ENCODE data around the gene UAP1L1. TPM values are rescaled to one million over a fixed set of nuclear protein-coding genes. Genes with fewer than 3 reads are reported as not detected.

Gene UAP1L1
- total and polyA plus RNA-seq, 2 experiments from 2014 or later, result 2.5 to 8.1 TPM

DNA sequence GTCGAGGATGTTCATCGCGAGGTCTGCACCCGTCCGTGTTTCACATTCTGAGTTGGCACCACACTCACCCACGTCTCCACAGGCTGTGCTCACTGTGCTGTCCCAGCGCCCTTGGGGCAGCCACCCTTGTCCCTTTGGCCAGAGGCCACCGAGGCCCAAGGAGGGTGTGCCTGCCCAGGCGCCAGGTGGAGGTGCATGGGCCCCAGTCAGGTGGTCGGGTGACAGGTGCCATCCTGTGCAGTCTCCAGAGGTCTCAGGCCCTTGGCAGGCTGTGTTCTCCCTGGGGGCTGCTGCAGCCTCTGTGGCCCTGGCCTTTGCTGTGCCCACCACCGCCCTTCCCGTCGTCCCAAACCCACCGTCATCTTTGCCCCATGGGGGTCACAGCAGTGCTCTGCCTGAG is 21.9 kb downstream of the UAP1L1 start (continued):
- no peak for TF ChIP-seq POLR2AphosphoS5 (IDR thresholded peaks at IDR 0.05; ENCODE audit: low read depth)
- no peak for TF ChIP-seq STAT1 (IDR thresholded peaks at IDR 0.05; ENCODE audit: unreplicated experiment)
- TF ChIP-seq ZNF331 (CRISPR knock-in tag; IDR thresholded peaks at IDR 0.05; ENCODE audit: low read depth), result no peak

DNA sequence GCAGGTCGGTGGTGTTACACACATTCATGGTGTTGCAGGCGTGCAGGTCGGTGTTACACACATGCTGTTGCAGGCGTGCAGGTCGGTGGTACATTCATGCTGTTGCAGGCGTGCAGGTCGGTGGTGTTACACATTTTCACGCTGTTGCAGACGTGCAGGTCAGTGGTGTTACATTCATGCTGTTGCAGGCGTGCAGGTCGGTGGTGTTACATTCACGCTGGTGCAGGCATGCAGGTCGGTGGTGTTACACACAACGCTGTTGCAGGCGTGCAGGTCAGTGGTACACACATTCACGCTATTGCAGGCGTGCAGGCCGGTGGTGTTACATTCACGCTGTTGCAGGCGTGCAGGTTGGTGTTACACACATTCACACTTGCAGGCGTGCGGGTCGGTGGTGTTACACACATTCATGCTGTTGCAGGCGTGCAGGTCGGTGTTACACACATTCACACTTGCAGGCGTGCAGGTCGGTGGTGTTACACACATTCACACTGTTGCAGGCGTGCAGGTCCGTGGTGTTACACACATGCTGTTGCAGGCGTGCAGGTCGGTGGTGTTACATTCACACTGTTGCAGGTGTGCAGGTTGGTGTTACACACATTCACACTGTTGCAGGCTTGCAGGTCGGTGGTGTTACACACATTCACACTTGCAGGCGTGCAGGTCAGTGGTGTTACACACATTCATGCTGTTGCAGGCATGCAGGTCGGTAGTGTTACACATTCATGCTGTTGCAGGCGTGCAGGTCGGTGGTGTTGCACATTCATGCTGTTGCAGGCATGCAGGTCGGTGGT is 26.1 kb downstream of the UAP1L1 start:
- peaks cover 11% of the 10 kb centered on the region; the same call in 1 of the 2 replicates for H3F3A ChIP-seq (replicated peaks; ENCODE audit: low read depth)
- no peak overlapping the region for H3K27ac Mint-ChIP-seq
- DNase-seq (ENCODE audit: low spot score) (no peak), ATAC-seq (no peak)
- peaks cover 2% of the 10 kb centered on the region; the same call in 1 of the 3 replicates for H3K9me3 Mint-ChIP-seq
- H2AFZ ChIP-seq, result no peak overlapping the region
- H4K20me1 ChIP-seq (replicated peaks; ENCODE audit: insufficient read depth), result no peaks in the 10 kb centered on the region; the same call in 1 of the 2 replicates
- peaks cover 16% of the 10 kb centered on the region for H3K36me3 Mint-ChIP-seq (ENCODE audit: low read depth)
- H3K79me2 ChIP-seq (replicated peaks; ENCODE audit: insufficient read depth), result no peaks in the 10 kb centered on the region
- H3K4me2 ChIP-seq, result no peak overlapping the region
- TF ChIP-seq ZNF331 (CRISPR knock-in tag; IDR thresholded peaks at IDR 0.05; ENCODE audit: low read depth) (no peak), CREB1 (CRISPR knock-in tag; IDR thresholded peaks at IDR 0.05; ENCODE audit: low read depth) (no peak), STAT1 (IDR thresholded peaks at IDR 0.05; ENCODE audit: unreplicated experiment) (no peak), NANOG (IDR thresholded peaks at IDR 0.05; ENCODE audit: borderline replicate concordance) (no peak), ZNF114 (CRISPR knock-in tag; IDR thresholded peaks at IDR 0.05) (no peak)
- TF ChIP-seq, protein P1, sequence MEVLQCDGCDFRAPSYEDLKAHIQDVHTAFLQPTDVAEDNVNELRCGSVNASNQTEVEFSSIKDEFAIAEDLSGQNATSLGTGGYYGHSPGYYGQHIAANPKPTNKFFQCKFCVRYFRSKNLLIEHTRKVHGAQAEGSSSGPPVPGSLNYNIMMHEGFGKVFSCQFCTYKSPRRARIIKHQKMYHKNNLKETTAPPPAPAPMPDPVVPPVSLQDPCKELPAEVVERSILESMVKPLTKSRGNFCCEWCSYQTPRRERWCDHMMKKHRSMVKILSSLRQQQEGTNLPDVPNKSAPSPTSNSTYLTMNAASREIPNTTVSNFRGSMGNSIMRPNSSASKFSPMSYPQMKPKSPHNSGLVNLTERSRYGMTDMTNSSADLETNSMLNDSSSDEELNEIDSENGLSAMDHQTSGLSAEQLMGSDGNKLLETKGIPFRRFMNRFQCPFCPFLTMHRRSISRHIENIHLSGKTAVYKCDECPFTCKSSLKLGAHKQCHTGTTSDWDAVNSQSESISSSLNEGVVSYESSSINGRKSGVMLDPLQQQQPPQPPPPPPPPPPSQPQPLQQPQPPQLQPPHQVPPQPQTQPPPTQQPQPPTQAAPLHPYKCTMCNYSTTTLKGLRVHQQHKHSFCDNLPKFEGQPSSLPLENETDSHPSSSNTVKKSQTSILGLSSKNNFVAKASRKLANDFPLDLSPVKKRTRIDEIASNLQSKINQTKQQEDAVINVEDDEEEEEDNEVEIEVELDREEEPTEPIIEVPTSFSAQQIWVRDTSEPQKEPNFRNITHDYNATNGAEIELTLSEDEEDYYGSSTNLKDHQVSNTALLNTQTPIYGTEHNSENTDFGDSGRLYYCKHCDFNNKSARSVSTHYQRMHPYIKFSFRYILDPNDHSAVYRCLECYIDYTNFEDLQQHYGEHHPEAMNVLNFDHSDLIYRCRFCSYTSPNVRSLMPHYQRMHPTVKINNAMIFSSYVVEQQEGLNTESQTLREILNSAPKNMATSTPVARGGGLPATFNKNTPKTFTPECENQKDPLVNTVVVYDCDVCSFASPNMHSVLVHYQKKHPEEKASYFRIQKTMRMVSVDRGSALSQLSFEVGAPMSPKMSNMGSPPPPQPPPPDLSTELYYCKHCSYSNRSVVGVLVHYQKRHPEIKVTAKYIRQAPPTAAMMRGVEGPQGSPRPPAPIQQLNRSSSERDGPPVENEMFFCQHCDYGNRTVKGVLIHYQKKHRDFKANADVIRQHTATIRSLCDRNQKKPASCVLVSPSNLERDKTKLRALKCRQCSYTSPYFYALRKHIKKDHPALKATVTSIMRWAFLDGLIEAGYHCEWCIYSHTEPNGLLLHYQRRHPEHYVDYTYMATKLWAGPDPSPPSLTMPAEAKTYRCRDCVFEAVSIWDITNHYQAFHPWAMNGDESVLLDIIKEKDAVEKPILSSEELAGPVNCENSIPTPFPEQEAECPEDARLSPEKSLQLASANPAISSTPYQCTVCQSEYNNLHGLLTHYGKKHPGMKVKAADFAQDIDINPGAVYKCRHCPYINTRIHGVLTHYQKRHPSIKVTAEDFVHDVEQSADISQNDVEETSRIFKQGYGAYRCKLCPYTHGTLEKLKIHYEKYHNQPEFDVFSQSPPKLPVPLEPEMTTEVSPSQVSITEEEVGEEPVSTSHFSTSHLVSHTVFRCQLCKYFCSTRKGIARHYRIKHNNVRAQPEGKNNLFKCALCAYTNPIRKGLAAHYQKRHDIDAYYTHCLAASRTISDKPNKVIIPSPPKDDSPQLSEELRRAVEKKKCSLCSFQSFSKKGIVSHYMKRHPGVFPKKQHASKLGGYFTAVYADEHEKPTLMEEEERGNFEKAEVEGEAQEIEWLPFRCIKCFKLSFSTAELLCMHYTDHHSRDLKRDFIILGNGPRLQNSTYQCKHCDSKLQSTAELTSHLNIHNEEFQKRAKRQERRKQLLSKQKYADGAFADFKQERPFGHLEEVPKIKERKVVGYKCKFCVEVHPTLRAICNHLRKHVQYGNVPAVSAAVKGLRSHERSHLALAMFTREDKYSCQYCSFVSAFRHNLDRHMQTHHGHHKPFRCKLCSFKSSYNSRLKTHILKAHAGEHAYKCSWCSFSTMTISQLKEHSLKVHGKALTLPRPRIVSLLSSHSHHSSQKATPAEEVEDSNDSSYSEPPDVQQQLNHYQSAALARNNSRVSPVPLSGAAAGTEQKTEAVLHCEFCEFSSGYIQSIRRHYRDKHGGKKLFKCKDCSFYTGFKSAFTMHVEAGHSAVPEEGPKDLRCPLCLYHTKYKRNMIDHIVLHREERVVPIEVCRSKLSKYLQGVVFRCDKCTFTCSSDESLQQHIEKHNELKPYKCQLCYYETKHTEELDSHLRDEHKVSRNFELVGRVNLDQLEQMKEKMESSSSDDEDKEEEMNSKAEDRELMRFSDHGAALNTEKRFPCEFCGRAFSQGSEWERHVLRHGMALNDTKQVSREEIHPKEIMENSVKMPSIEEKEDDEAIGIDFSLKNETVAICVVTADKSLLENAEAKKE (CRISPR knock-in tag; IDR thresholded peaks at IDR 0.05), result no peak
- TF ChIP-seq, protein P2, sequence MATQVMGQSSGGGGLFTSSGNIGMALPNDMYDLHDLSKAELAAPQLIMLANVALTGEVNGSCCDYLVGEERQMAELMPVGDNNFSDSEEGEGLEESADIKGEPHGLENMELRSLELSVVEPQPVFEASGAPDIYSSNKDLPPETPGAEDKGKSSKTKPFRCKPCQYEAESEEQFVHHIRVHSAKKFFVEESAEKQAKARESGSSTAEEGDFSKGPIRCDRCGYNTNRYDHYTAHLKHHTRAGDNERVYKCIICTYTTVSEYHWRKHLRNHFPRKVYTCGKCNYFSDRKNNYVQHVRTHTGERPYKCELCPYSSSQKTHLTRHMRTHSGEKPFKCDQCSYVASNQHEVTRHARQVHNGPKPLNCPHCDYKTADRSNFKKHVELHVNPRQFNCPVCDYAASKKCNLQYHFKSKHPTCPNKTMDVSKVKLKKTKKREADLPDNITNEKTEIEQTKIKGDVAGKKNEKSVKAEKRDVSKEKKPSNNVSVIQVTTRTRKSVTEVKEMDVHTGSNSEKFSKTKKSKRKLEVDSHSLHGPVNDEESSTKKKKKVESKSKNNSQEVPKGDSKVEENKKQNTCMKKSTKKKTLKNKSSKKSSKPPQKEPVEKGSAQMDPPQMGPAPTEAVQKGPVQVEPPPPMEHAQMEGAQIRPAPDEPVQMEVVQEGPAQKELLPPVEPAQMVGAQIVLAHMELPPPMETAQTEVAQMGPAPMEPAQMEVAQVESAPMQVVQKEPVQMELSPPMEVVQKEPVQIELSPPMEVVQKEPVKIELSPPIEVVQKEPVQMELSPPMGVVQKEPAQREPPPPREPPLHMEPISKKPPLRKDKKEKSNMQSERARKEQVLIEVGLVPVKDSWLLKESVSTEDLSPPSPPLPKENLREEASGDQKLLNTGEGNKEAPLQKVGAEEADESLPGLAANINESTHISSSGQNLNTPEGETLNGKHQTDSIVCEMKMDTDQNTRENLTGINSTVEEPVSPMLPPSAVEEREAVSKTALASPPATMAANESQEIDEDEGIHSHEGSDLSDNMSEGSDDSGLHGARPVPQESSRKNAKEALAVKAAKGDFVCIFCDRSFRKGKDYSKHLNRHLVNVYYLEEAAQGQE (IDR thresholded peaks at IDR 0.05; ENCODE audit: unreplicated experiment), result no peak
- TF ChIP-seq, protein P3, sequence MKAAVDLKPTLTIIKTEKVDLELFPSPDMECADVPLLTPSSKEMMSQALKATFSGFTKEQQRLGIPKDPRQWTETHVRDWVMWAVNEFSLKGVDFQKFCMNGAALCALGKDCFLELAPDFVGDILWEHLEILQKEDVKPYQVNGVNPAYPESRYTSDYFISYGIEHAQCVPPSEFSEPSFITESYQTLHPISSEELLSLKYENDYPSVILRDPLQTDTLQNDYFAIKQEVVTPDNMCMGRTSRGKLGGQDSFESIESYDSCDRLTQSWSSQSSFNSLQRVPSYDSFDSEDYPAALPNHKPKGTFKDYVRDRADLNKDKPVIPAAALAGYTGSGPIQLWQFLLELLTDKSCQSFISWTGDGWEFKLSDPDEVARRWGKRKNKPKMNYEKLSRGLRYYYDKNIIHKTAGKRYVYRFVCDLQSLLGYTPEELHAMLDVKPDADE (IDR thresholded peaks at IDR 0.05), result no peak
- TF ChIP-seq, protein P4, sequence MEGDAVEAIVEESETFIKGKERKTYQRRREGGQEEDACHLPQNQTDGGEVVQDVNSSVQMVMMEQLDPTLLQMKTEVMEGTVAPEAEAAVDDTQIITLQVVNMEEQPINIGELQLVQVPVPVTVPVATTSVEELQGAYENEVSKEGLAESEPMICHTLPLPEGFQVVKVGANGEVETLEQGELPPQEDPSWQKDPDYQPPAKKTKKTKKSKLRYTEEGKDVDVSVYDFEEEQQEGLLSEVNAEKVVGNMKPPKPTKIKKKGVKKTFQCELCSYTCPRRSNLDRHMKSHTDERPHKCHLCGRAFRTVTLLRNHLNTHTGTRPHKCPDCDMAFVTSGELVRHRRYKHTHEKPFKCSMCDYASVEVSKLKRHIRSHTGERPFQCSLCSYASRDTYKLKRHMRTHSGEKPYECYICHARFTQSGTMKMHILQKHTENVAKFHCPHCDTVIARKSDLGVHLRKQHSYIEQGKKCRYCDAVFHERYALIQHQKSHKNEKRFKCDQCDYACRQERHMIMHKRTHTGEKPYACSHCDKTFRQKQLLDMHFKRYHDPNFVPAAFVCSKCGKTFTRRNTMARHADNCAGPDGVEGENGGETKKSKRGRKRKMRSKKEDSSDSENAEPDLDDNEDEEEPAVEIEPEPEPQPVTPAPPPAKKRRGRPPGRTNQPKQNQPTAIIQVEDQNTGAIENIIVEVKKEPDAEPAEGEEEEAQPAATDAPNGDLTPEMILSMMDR (conservative IDR thresholded peaks at IDR 0.05; ENCODE audit: low read depth in 2 of 2), result no peak
- H3K27ac ChIP-seq (ENCODE audit: low read depth), result no peak overlapping the region
- H3K9me2 ChIP-seq (ENCODE audit: insufficient read depth), result no peaks in the 10 kb centered on the region
- H3K4me3 Mint-ChIP-seq, result no peak overlapping the region
- no peaks in the 10 kb centered on the region; the same call in 2 of the 3 replicates for H3K4me1 Mint-ChIP-seq
- H3K27me3 ChIP-seq (ENCODE audit: insufficient read depth), result no peaks in the 10 kb centered on the region
- no peak overlapping the region for H3K4me3 ChIP-seq
- peaks cover 8% of the 10 kb centered on the region for H3K36me3 ChIP-seq (ENCODE audit: insufficient read depth)
- H3K27me3 Mint-ChIP-seq (ENCODE audit: insufficient read depth, low read depth, poor library complexity), result peaks cover 2% of the 10 kb centered on the region
- H3K4me1 ChIP-seq (ENCODE audit: insufficient read depth), result no peaks in the 10 kb centered on the region

All from GM23338 (cell line).